Retinal pigment epithelial cell (primary cell): Measurements from ENCODE around the gene NPC1.
A peak's percentile ranks its signal among the peaks of the same experiment; 100 is the strongest.

ENCODE experiments used
- DNase-seq: peaks from one replicate; pipeline ENCODE4 v3.0.0-alpha.2; 2010; ENCODE audit warnings: low read depth
- H3K4me3 ChIP-seq: 2 replicates; pipeline ENCODE4 v1.5.1; 2011; ENCODE audit warnings: mild to moderate bottlenecking, low read length, control low read depth, moderate library complexity
- CTCF ChIP-seq: conservative IDR thresholded peaks from 2 replicates; pipeline ENCODE4 v1.5.1; 2011; ENCODE audit warnings: low read depth, low read length, control low read depth, inconsistent platforms

NPC1 gene

DNA sequence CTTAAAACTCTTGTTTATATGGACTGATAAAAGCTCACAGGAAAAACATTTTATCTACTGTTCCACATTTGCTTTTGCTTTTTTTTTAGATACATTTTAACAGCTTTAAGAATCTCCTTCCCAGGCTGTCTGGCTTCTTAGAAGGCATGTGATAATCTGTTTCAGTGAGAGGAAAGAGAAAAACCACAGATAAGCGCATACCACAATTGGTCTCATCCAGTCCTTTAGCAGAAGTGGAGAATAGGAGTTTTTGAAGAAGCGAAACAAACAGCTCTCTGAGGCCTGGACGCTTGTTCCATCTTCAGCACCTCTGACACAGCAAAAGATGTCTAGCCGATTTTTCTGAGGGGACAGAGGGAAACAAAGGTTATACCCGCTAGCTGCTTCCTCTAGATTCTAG, 45.4 kb downstream of the NPC1 start:
- no peak for DNase-seq
- no peak overlapping the region for H3K4me3 ChIP-seq
- no peak for TF ChIP-seq CTCF

DNA sequence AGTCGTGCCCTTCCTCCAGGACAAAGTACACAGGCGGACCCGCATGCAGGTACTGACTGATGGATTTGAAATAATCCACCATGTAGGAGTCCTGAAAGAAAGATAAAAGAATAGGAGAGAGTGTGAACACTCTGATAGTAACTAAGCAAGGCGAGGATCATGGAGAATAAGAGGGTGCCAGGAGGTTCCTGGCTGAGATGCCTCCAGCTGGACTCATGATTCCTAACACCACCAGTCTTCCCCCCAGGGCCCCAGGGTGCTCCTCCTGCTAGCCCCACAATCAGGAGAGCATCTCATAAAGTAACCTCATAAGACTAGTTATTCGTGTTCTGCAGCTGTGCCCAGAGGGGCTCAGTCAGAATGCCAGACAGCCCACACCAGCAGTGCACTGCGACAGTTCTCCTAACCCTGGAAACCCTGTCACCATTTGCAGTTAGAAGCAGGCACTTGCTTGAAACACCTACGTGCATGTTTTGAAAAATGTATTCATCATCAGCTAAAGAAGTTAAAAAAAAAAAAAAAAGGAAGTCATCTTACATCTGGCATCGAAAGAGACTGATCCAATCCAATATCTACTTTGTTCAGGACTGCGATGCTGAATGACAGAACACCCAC, 46.3 kb downstream of the NPC1 start:
- H3K4me3 ChIP-seq: no peak overlapping the region
- no peak for TF ChIP-seq CTCF
- no peak for DNase-seq

GRCh38 chr18:23539296-23539695, 47.0 kb downstream of the NPC1 start:
- no peak overlapping the region for H3K4me3 ChIP-seq
- no peak for DNase-seq

DNA sequence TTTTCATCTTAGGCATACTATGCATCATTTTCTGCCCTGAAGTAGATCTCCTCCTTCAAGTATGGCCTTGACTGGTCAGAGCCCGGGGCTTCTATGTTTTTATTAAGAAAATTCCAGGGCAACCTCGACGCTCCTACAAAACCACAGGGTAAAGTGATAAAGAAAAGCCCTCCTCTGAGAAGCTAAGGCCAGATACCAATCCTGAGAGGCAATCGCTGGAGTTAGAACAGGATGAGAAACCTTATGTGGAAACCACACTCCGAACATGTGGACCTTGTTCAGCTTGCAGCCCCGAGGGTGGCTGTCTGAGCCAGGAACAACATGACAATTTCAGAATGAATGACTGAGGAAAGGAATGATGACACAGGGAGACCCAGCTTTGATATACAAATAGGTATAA, 47.4 kb downstream of the NPC1 start:
- H3K4me3 ChIP-seq: no peak overlapping the region
- no peak for TF ChIP-seq CTCF

More at GRCh38 chr18:23539296-23539695, 47.0 kb downstream of the NPC1 start:
- no peak for TF ChIP-seq CTCF

DNA sequence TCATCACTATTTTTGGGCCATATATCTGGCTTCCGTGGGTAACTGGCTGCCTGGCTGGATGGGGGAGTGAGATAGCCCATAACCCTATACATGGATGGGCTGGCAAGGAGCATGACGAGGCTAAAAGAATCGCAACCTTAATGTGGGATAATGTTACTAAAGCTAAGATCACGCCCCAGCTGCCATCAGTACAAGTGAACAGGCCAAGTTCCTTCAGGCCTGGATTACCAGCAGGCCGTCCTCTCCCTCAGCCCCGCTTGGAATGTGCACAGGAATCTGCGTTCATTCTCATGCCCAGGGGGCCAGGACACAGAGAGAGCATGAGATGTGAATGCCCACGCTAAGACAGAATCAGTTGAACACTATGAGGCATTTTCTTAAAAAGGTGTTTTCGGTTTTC, 48.3 kb downstream of the NPC1 start:
- DNase-seq: peak; percentile 47
- TF ChIP-seq CTCF: no peak
- H3K4me3 ChIP-seq: no peak overlapping the region

More for the DNA sequence above, 47.4 kb downstream of the NPC1 start:
- no peak for DNase-seq

- H3K4me3 ChIP-seq: no peak overlapping the region
- no peak for DNase-seq
- TF ChIP-seq CTCF: no peak
These were observed 49.0 kb downstream of the NPC1 start for GRCh38 chr18:23537274-23537673.

DNA sequence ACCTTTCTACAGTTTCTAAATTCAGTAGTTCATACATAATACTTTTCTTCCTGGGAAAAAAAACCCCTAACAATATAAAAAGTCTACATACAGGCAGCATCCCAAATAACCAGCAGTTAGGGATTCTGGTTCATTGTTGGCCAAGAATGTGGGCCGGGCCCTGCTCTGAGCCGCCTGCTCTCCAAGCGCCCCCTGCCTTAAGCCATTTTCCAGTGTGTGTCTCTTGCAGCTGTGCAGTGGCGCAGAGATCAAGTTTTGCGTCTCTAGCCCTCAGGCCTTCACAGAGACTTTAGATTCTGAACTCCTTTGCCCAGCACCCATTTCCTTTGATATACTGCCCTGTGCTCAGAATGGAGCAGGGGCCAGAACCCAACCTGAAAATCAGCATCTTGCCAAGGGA, 50.1 kb downstream of the NPC1 start:
- no peak overlapping the region for H3K4me3 ChIP-seq
- TF ChIP-seq CTCF: no peak

More for the DNA sequence above, 50.1 kb downstream of the NPC1 start:
- no peak for DNase-seq
